HG03378 (cell line): ENCODE results near the gene NRN1L.

ENCODE experiments used
- ATAC-seq: cut with Tn5 transposase; IDR thresholded peaks from one replicate; pipeline ENCODE4 v1.9.1; 2021; ENCODE audit warnings: mild to moderate bottlenecking, moderate library complexity; ENCODE audit not compliant: unreplicated experiment

The NRN1L gene

GRCh38 chr16:67915831-67916723 is 31.4 kb downstream of the NRN1L start:
- no peak for ATAC-seq

- ATAC-seq, result no peak
Observed at GRCh38 chr16:67917140-67917851, 32.6 kb downstream of the NRN1L start.

- no peak for ATAC-seq
Observed at GRCh38 chr16:67917852-67918236, 33.2 kb downstream of the NRN1L start.

- no peak for ATAC-seq
Observed at GRCh38 chr16:67919622-67920221, 35.0 kb downstream of the NRN1L start.

GRCh38 chr16:67922221-67922620 is 37.5 kb downstream of the NRN1L start:
- no peak for ATAC-seq

GRCh38 chr16:67922740-67923139 is 38.1 kb downstream of the NRN1L start:
- no peak for ATAC-seq

- no peak for ATAC-seq
Observed at GRCh38 chr16:67923414-67924116, 38.9 kb downstream of the NRN1L start.

- no peak for ATAC-seq
Observed at GRCh38 chr16:67924140-67924906, 39.6 kb downstream of the NRN1L start.

GRCh38 chr16:67926181-67926750 is 41.6 kb downstream of the NRN1L start:
- ATAC-seq, result no peak

- ATAC-seq, result no peak
Observed at GRCh38 chr16:67927131-67927941, 42.7 kb downstream of the NRN1L start.

GRCh38 chr16:67928147-67928546 is 43.5 kb downstream of the NRN1L start:
- ATAC-seq, result no peak

- no peak for ATAC-seq
Observed at GRCh38 chr16:67928561-67929364, 44.1 kb downstream of the NRN1L start.

- no peak for ATAC-seq
Observed at GRCh38 chr16:67930191-67930590, 45.5 kb downstream of the NRN1L start.

GRCh38 chr16:67930678-67931211 is 46.1 kb downstream of the NRN1L start:
- ATAC-seq, result no peak

GRCh38 chr16:67931712-67932461 is 47.2 kb downstream of the NRN1L start, which contains the start of gene CTRL:
TSS of gene CTRL (minus strand) at chr16:67931862. CDS start at chr16:67931852, 10 bp downstream.
- ATAC-seq, result no peak

GRCh38 chr16:67932462-67932840 is 47.8 kb downstream of the NRN1L start:
- no peak for ATAC-seq

GRCh38 chr16:67933805-67934204 is 49.1 kb downstream of the NRN1L start:
- ATAC-seq, result no peak
